Measurements from ENCODE around the gene DCAF17. TPM values are rescaled to one million over a fixed set of nuclear protein-coding genes. Genes with fewer than 3 reads are reported as not detected.

Gene DCAF17
- total and polyA plus RNA-seq, 5 donors: 2.9 to 12.1 (median 7.8) TPM

DNA sequence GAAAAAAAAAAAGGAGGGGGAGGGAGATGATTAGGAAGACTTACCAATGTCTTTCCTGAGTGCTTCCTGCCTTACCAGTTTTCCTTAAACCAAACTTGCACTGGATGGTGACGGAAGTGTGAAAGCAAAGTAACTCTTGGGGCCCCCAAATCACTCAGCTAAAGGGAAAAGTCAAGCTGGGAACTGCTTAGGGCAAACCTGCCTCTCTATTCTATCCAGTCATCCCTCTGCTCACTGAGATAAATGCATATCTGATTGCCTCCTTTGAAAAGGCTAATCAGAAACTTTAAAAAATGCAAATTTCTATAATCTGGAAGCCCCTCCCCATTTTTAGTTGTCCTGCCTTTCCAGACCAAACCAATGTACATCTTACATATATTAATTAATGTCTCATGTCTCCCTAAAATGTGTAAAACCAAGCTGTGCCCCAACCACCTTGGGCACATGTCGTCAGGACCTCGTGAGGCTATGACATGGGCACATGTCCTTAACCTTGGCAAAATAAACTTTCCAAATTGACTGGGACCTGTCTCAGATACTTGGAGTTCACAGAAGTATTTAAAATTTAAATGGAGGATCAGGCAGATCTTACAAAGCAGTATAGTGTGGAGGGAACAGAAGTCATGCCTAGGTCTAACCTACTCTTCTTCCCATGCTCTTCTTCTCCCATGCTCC lies 81.0 kb downstream of the DCAF17 start:
- no peak for DNase-seq
- intact Hi-C loops (cut with DNase I): no loop called here
- H3K4me1 ChIP-seq (ENCODE audit: control insufficient read depth, insufficient read depth, low read length): no peaks in the 10 kb centered on the region
- no peaks in the 10 kb centered on the region for H3K27me3 ChIP-seq (ENCODE audit: control insufficient read depth, insufficient read depth)
- H3K9me3 ChIP-seq (ENCODE audit: control insufficient read depth, low read length): no peaks in the 10 kb centered on the region
- no peak overlapping the region for H3K4me3 ChIP-seq (ENCODE audit: low read length)
- H3K27ac ChIP-seq (ENCODE audit: low read length): no peak overlapping the region
- 84% methylated on average over 3 of the region's 3 CpGs for WGBS
- ATAC-seq: no peak

DNA sequence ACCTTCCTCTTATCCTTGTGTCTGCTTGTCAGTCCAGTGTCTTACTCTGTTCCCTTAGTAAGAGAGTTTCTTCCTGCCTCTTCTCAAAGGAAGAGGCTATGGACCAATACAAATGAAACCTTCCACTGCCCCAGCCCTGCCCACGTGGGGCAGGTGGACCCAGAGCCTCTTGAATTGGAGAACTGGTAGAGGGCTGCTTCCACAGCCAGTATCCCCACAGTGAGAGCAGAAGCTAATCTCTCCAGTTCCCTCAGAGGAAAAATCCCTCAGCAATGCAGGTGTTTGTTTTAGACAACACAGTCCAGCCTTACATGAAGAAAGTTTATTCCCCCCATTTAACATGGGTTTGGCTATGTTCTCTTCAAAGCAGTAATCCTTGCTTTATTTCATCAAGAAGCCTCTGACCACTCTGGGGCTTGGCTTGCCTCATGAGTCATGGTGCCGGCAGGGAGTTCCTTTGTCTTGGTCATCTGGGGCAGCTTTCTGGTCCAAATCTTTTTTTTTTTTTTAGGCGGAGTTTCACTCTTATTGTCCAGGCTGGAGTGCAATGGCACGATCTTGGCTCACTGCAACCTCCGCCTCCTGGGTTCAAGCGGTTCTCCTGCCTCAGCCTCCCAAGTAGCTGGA lies 81.8 kb downstream of the DCAF17 start:
- DNase-seq (no peak), ATAC-seq (no peak)
- Histone ChIP-seq H3K9me3 (ENCODE audit: control insufficient read depth, low read length) (no peaks in the 10 kb centered on the region), H3K27me3 (ENCODE audit: control insufficient read depth, insufficient read depth) (no peaks in the 10 kb centered on the region), H3K4me1 (ENCODE audit: control insufficient read depth, insufficient read depth, low read length) (no peaks in the 10 kb centered on the region), H3K27ac (ENCODE audit: low read length) (no peak overlapping the region), H3K4me3 (ENCODE audit: low read length) (no peak overlapping the region)
- 74% methylated on average over 6 of the region's 6 CpGs for WGBS
- intact Hi-C loops (cut with DNase I): no loop called here

DNA sequence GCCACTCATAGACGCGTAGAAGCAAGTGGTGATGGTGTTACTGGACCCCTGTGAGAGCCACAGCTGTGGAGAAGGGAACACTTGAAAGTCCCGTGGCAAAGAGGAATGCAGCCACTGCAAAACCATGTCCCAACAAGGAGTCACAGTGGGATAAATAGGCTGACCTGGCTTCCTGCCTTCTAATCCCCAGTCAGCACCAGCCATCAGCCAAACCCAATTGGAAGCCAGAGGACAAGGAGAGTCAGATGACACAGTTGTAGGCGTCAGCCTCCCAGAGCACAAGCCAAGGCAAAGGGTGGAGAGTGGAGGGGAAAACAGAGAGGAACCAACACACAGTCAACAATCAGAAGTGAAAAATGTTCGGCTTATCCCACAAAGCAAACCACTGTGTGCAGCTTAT lies 82.8 kb downstream of the DCAF17 start:
- H3K27me3 ChIP-seq (ENCODE audit: control insufficient read depth, insufficient read depth): no peaks in the 10 kb centered on the region
- no peaks in the 10 kb centered on the region for H3K9me3 ChIP-seq (ENCODE audit: control insufficient read depth, low read length)
- DNase-seq (no peak), ATAC-seq (no peak)
- intact Hi-C loops (cut with DNase I): no loop called here
- 74% methylated on average over 5 of the region's 5 CpGs for WGBS
- H3K4me1 ChIP-seq (ENCODE audit: control insufficient read depth, insufficient read depth, low read length): no peaks in the 10 kb centered on the region
- H3K27ac ChIP-seq (ENCODE audit: low read length): no peak overlapping the region
- no peak overlapping the region for H3K4me3 ChIP-seq (ENCODE audit: low read length)

DNA sequence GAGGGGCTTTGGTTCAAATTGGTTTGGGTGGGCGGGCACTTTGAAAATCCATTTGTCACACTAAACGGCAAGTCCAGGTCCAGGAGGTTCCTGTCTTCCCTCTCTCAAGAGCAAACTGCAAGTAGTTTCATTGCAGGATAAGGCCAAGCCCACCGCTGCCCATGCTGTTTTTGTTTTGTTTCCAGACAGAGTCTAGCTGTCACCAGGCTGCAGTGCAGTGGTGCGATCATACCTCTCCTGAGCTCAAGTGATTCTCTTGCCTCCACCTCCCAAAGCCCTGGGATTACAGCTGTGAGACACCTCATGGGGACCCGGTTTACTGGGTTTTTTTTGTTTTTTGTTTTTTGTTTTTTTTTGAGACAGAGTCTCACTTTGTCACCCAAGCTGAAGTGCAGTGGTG lies 86.4 kb downstream of the DCAF17 start:
- intact Hi-C loops (cut with DNase I): loop anchor here in 1 of 4 donors (10.0 kb wide), 1 partner anchor 86 kb away; the partner anchor contains the start of genes DCAF17 and METTL8
- H3K4me3 ChIP-seq (ENCODE audit: low read length): no peak overlapping the region
- 66% methylated on average over 5 of the region's 5 CpGs for WGBS
- ATAC-seq: no peak
- H3K27me3 ChIP-seq (ENCODE audit: control insufficient read depth, insufficient read depth): no peaks in the 10 kb centered on the region
- H3K27ac ChIP-seq (ENCODE audit: low read length): no peak overlapping the region
- no peaks in the 10 kb centered on the region for H3K9me3 ChIP-seq (ENCODE audit: control insufficient read depth, low read length)
- H3K4me1 ChIP-seq (ENCODE audit: control insufficient read depth, insufficient read depth, low read length): peaks cover 2% of the 10 kb centered on the region
- DNase-seq: no peak

DNA sequence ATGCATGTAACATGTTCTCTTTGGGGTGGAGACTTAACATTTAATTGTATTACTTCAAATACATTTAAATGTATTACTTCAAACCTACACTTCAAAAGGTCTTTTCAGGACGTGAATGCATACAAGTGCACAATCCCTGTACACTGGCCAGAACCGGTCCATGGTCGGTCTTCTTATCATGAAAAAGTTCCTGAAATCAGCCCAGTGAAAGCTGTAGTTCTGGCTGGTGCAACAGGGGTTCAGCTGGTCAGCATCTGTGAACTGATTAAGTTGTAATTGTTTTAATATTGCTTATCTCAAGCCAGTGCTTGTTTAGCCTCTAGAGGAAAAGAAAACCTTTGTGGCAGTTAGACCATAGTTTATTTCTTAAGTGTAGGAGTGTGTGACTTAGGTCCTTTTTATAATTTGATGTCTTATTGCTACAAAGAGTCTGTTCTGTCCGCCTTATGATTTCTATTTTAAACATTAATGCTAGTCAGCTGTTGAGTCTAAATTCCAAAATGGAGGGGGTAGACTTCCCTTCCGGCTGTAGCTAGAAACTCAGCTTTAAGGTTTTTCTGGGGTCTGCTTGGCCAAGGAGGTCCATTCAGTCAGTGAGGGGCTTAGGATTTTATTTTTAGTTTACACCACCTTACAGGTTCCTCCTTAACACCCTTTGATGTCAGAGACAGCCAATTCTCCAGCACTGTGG lies 87.5 kb downstream of the DCAF17 start:
- WGBS: 41% methylated on average over 5 of the region's 5 CpGs

DNA sequence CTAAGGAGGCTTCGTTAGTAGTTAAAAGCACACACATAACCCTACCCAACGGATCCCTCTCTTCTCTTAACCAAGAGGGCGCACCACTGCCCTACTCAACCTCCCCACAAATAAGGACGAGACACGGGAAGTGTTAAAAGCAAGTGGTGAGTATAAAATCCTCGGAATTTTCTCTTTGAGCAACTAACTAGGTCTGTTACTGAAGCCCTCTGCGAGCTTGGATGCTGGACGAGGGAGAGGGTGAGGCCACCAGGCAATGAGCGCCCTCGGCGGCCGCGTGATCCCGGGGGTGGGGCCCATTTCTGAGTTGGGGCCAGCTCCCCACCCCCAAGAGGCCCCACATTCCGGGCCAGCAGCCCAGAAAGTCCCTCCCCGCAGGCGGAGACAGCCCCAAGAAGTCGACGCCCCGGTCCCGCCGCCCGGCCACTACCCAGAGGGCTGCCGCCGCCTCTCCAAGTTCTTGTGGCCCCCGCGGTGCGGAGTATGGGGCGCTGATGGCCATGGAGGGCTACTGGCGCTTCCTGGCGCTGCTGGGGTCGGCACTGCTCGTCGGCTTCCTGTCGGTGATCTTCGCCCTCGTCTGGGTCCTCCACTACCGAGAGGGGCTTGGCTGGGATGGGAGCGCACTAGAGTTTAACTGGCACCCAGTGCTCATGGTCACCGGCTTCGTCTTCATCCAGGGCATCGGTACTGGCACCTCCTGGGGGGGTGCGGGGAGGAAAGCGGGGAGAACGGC lies 88.2 kb downstream of the DCAF17 start, which contains the start of gene CYBRD1:
TSS of gene CYBRD1 (plus strand) at position 423 of the 736 bp plus-strand sequence. CDS start at position 495, 72 bp downstream.
- DNase-seq (peak; percentile 91 to 97 (median 96)), ATAC-seq (peak; percentile 92 to 93)
- peaks cover 2% of the 10 kb centered on the region for H3K4me1 ChIP-seq (ENCODE audit: control insufficient read depth, insufficient read depth, low read length)
- H3K27ac ChIP-seq (ENCODE audit: low read length): peak within 1 kb of the TSS; percentile 92
- WGBS: under 1% methylated on average over 45 of the region's 45 CpGs
- peak within 1 kb of the TSS; percentile 69 for H3K4me3 ChIP-seq (ENCODE audit: low read length)
- H3K9me3 ChIP-seq (ENCODE audit: control insufficient read depth, low read length): no peaks in the 10 kb centered on the region
- intact Hi-C loops (cut with DNase I): loop anchor here in 1 of 4 donors (10.0 kb wide), 1 partner anchor 87 kb away; the partner anchor contains the start of genes DCAF17 and METTL8
- H3K27me3 ChIP-seq (ENCODE audit: control insufficient read depth, insufficient read depth): no peaks in the 10 kb centered on the region

More for the DNA sequence above, 87.5 kb downstream of the DCAF17 start:
- no peaks in the 10 kb centered on the region for H3K9me3 ChIP-seq (ENCODE audit: control insufficient read depth, low read length)
- intact Hi-C loops (cut with DNase I): loop anchor here in 1 of 4 donors (10.0 kb wide), 1 partner anchor 87 kb away; the partner anchor contains the start of genes DCAF17 and METTL8
- DNase-seq (peak in 1 of 3 donors; percentile 52), ATAC-seq (no peak)
- H3K4me3 ChIP-seq (ENCODE audit: low read length): peak overlapping the region; percentile 69
- peak overlapping the region; percentile 73 for H3K27ac ChIP-seq (ENCODE audit: low read length)
- no peaks in the 10 kb centered on the region for H3K27me3 ChIP-seq (ENCODE audit: control insufficient read depth, insufficient read depth)
- peaks cover 2% of the 10 kb centered on the region for H3K4me1 ChIP-seq (ENCODE audit: control insufficient read depth, insufficient read depth, low read length)

DNA sequence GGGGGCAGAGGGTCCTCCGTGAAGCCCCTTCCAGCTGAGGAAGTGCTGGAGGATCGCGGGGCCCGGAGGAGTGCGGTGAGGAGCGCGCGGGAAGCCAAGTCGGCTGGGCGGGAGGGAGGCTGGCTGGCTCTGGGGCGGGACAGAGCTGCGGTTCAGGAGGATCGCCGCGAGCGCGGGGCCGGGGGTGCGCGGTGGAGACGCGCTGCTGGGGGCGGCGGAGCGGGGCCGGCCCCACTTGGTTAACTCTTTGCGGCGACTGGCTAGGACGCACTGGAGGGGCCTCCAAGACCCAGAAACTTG lies 88.7 kb downstream of the DCAF17 start:
- Histone ChIP-seq H3K9me3 (ENCODE audit: control insufficient read depth, low read length) (no peaks in the 10 kb centered on the region), H3K27me3 (ENCODE audit: control insufficient read depth, insufficient read depth) (no peaks in the 10 kb centered on the region), H3K27ac (ENCODE audit: low read length) (peak overlapping the region; percentile 92), H3K4me1 (ENCODE audit: control insufficient read depth, insufficient read depth, low read length) (peaks cover 2% of the 10 kb centered on the region), H3K4me3 (ENCODE audit: low read length) (peak overlapping the region; percentile 69)
- ATAC-seq (peak; percentile 58 to 60), DNase-seq (peak in 2 of 3 donors; percentile 78 to 80)
- under 1% methylated on average over 29 of the region's 29 CpGs for whole genome bisulfite sequencing
- intact Hi-C loops (cut with DNase I): loop anchor here in 1 of 4 donors (10.0 kb wide), 1 partner anchor 88 kb away; the partner anchor contains the start of genes DCAF17 and METTL8

DNA sequence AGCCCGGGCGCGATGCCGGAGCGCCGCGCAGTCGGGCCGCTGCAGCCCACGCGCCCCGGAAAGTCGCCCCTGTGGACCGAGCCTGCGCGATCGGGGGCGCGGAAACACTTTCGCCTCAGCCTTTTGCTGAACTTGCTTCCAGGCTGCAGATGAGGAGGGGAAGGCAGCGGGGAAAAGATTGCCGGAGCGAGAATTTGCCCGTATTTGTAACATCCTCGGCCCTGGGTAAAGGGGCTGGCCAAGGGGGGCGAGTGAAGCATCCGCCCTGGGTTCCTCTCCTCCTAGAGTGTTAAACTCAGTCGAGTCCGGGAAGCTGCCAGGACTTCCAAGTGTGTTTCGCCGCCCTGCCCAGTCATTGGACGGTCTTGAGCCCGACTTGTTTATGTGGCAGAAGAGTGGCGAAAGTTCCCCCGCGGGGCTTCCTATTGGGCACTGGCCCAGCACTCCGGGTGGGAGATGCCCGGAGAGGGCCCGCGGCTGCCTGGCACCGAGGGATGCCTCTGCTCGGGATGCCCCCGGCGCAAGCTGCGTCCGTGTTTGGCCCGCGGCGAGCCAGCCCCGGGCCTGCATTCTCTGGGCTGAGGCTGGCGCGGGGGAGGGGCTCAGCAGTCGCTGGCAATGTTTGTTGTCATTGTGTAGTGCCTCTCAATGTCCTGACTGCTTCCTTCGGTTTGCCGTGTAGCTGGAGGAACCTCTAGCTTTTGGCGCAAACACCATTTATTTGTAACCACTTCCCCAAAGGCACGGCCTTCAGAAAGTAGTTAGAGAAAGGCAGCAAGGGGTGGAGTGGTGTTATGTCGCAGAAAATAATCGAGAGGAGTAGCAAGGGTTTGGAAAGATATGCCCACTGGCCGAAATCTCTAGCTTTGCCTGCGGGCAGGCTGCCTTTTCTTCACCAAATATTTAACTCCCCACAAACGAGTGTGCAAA lies 89.3 kb downstream of the DCAF17 start:
- Histone ChIP-seq H3K4me1 (ENCODE audit: control insufficient read depth, insufficient read depth, low read length) (peaks cover 2% of the 10 kb centered on the region), H3K4me3 (ENCODE audit: low read length) (peak overlapping the region; percentile 69), H3K27me3 (ENCODE audit: control insufficient read depth, insufficient read depth) (no peaks in the 10 kb centered on the region), H3K27ac (ENCODE audit: low read length) (peak overlapping the region; percentile 92), H3K9me3 (ENCODE audit: control insufficient read depth, low read length) (no peaks in the 10 kb centered on the region)
- peak; percentile 83 to 84 for ATAC-seq
- intact Hi-C loops (cut with DNase I): loop anchor here in 1 of 4 donors (10.0 kb wide), 1 partner anchor 89 kb away; the partner anchor contains the start of genes DCAF17 and METTL8
- WGBS: under 1% methylated on average over 62 of the region's 62 CpGs
- peak; percentile 82 to 94 (median 93) for DNase-seq

DNA sequence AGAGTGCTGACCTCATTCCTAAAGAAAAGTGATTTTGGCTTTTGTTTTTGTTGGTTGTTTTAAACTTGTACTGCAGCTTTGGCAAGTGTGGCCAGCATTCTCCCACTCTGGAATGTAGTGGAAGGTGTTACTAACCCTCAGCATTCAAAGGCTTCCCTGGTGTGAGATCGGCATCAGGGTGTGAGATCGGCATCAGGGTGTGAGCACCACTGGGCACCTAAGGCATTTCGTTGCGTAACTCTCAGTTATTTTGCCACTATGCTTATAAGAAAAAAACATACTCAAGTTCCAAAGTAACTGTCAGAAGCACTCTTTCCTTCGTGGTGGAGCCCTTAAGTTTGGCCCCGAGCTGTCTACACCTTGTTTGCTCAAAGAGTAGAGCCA lies 90.0 kb downstream of the DCAF17 start:
- Histone ChIP-seq H3K9me3 (ENCODE audit: control insufficient read depth, low read length) (no peaks in the 10 kb centered on the region), H3K27me3 (ENCODE audit: control insufficient read depth, insufficient read depth) (no peaks in the 10 kb centered on the region), H3K4me3 (ENCODE audit: low read length) (peak overlapping the region; percentile 69), H3K27ac (ENCODE audit: low read length) (peak overlapping the region; percentile 92), H3K4me1 (ENCODE audit: control insufficient read depth, insufficient read depth, low read length) (peaks cover 2% of the 10 kb centered on the region)
- no peak for ATAC-seq
- intact Hi-C loops (cut with DNase I): loop anchor here in 1 of 4 donors (10.0 kb wide), 1 partner anchor 89 kb away; the partner anchor contains the start of genes DCAF17 and METTL8
- 15% methylated on average over 6 of the region's 6 CpGs for whole genome bisulfite sequencing
- peak in 1 of 3 donors; percentile 65 for DNase-seq
